CD4-positive, alpha-beta memory T cell (primary cell): ENCODE data around the gene BRSK1. TPM values are rescaled to one million over a fixed set of nuclear protein-coding genes. Genes with fewer than 3 reads are reported as not detected.

ENCODE experiments used
- CTCF ChIA-PET: fragments of 350-600 bp; sonication (Branson Sonifier 250); formaldehyde crosslinking; loops from one replicate; lab custom pipeline; 2021; ENCODE audit warnings: inconsistent platforms; ENCODE audit not compliant: partially characterized antibody; lab: Charles Lee
- POLR2A ChIA-PET: fragments of 350-600 bp; sonication (Branson Sonifier 250); formaldehyde crosslinking; loops from one replicate; lab custom pipeline; 2021; ENCODE audit not compliant: partially characterized antibody; lab: Charles Lee
- DNase-seq, 5 donors: peaks; one replicate each; pipeline versions ENCODE4 v3.0.0 to v3.0.0-alpha.2; 2020 to 2022; ENCODE audit warnings: mixed read lengths in 1 of 5
- H3K27ac ChIP-seq: one replicate; pipeline ENCODE4 v1.7.0; 2013; ENCODE audit warnings: low read depth, low read length
- H3K27me3 ChIP-seq: 2 replicates; pipeline ENCODE4 v1.7.0; 2013; ENCODE audit warnings: mild to moderate bottlenecking, low read length, moderate library complexity; ENCODE audit not compliant: insufficient read depth
- H3K36me3 ChIP-seq: 2 replicates; pipeline ENCODE4 v1.7.0; 2013; ENCODE audit warnings: mild to moderate bottlenecking, low read length, moderate library complexity; ENCODE audit not compliant: insufficient read depth
- H3K4me1 ChIP-seq: 2 replicates; pipeline ENCODE4 v1.7.0; 2013; ENCODE audit warnings: mild to moderate bottlenecking, low read length, moderate library complexity; ENCODE audit not compliant: insufficient read depth
- H3K4me3 ChIP-seq, 2 donors: one replicate each; pipeline ENCODE4 v1.7.0; 2013; ENCODE audit warnings: low read length in 2 of 2, mild to moderate bottlenecking in 1 of 2
- H3K9me3 ChIP-seq, 2 donors: one replicate each; pipeline ENCODE4 v1.7.0; 2013; ENCODE audit warnings: low read length in 2 of 2, control low read depth in 1 of 2; ENCODE audit not compliant: control insufficient read depth in 1 of 2
- H3K27ac Mint-ChIP-seq, 7 donors: one replicate each; pipeline ENCODE4 v1.8.0; 2020 to 2021; ENCODE audit warnings: mixed read lengths in 7 of 7, mild to moderate bottlenecking in 6 of 7, inconsistent platforms in 3 of 7, moderate library complexity in 3 of 7
- H3K27me3 Mint-ChIP-seq, 2 donors: one replicate each; pipeline ENCODE4 v1.8.0; 2020 to 2021; ENCODE audit warnings: mixed read lengths in 2 of 2
- H3K36me3 Mint-ChIP-seq, 2 donors: one replicate each; pipeline ENCODE4 v1.8.0; 2020 to 2021; ENCODE audit warnings: mixed read lengths in 2 of 2, inconsistent platforms in 1 of 2, mild to moderate bottlenecking in 1 of 2
- H3K4me1 Mint-ChIP-seq, 4 donors: one replicate each; pipeline ENCODE4 v1.8.0; 2020 to 2021; ENCODE audit warnings: mixed read lengths in 4 of 4, mild to moderate bottlenecking in 1 of 4
- H3K4me3 Mint-ChIP-seq, 8 donors: one replicate each; pipeline ENCODE4 v1.8.0; 2020 to 2021; ENCODE audit warnings: mixed read lengths in 8 of 8, mild to moderate bottlenecking in 7 of 8, moderate library complexity in 6 of 8, inconsistent platforms in 3 of 8
- H3K9me3 Mint-ChIP-seq, 8 donors: one replicate each; pipeline ENCODE4 v1.8.0; 2020 to 2021; ENCODE audit warnings: mixed read lengths in 8 of 8, mild to moderate bottlenecking in 5 of 8, inconsistent platforms in 3 of 8, moderate library complexity in 1 of 8
- intact Hi-C: fragments of 100-400 bp; cut with micrococcal nuclease; formaldehyde crosslinking; loops from one replicate; pipeline ENCODE4 v1.15.1; 2023
- polyA plus RNA-seq, 2 donors: library from polyadenylated mRNA; unstranded; fragments of 300-500 nt; fragmentation: Illumina TruSeq; gene quantifications; one replicate each; pipeline ENCODE4 v1.2.3, GENCODE V29; 2021
- total RNA-seq, 2 experiments: library from RNA; stranded (reverse); gene quantifications; one replicate each; pipeline ENCODE4 v1.2.3, GENCODE V29; 2021

BRSK1 gene
- total and polyA plus RNA-seq, 4 experiments from 2014 or later, result 1.4 to 1.7 TPM; not detected in 2

- POLR2A ChIA-PET, result no interaction called here
- H3K27me3 ChIP-seq, result no peaks in the 10 kb centered on the region
- peaks cover 3% of the 10 kb centered on the region for H3K36me3 ChIP-seq
- Mint-ChIP-seq H3K4me3 (no peak overlapping the region), H3K27ac (no peak overlapping the region), H3K4me1 (peaks cover 0 to 9% (median 8%) of the 10 kb centered on the region in 4 donors), H3K9me3 (peaks cover 0 to 3% (median 0%) of the 10 kb centered on the region in 8 donors), H3K36me3 (peaks cover 9 to 32% of the 10 kb centered on the region in 2 donors), H3K27me3 (no peaks in the 10 kb centered on the region)
- H3K4me1 ChIP-seq, result peaks cover 3% of the 10 kb centered on the region
- H3K4me3 ChIP-seq, result no peak overlapping the region
- no peak for DNase-seq
- no peak overlapping the region for H3K27ac ChIP-seq
- CTCF ChIA-PET, result no interaction called here
- intact Hi-C loops, result no loop called here
- no peaks in the 10 kb centered on the region for H3K9me3 ChIP-seq
Observed at GRCh38 chr19:55265173-55265572, 18.6 kb upstream of the BRSK1 start.

GRCh38 chr19:55265723-55266386 lies 17.9 kb upstream of the BRSK1 start:
- Histone ChIP-seq H3K4me1 (no peaks in the 10 kb centered on the region), H3K27ac (no peak overlapping the region), H3K4me3 (no peak overlapping the region), H3K36me3 (peaks cover 9% of the 10 kb centered on the region), H3K27me3 (no peaks in the 10 kb centered on the region), H3K9me3 (no peaks in the 10 kb centered on the region)
- H3K27ac Mint-ChIP-seq, result peak overlapping the region in 2 of 7 donors; percentile 24 to 68
- peaks cover 0 to 3% (median 0%) of the 10 kb centered on the region in 8 donors for H3K9me3 Mint-ChIP-seq
- H3K4me3 Mint-ChIP-seq, result no peak overlapping the region
- intact Hi-C loops, result no loop called here
- DNase-seq, result no peak
- CTCF ChIA-PET, result no interaction called here
- peaks cover 0 to 9% (median 5%) of the 10 kb centered on the region in 4 donors for H3K4me1 Mint-ChIP-seq
- POLR2A ChIA-PET, result no interaction called here
- no peaks in the 10 kb centered on the region for H3K27me3 Mint-ChIP-seq
- peaks cover 11 to 37% of the 10 kb centered on the region in 2 donors for H3K36me3 Mint-ChIP-seq

DNA sequence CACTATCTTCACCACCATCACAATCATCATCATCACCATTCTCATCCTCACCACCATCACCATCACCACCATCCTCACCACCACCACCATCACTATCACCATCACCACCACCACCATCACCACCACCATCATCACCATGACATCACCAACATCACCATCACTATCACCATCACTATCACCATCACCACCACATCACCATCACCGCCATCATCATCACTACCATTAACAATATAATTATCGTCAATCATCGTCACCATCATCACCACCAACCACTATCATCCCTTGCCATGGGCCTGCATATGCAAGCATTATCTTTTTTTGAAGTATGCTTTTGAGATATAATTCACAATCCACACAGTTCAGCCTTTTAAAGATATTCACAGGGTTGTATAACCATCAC lies 17.4 kb upstream of the BRSK1 start:
- intact Hi-C loops, result no loop called here
- Histone ChIP-seq H3K9me3 (no peaks in the 10 kb centered on the region), H3K4me1 (no peaks in the 10 kb centered on the region), H3K4me3 (no peak overlapping the region), H3K27ac (no peak overlapping the region), H3K36me3 (peaks cover 9% of the 10 kb centered on the region), H3K27me3 (no peaks in the 10 kb centered on the region)
- H3K27ac Mint-ChIP-seq, result peak overlapping the region in 3 of 7 donors; percentile 7 to 68 (median 24)
- H3K4me1 Mint-ChIP-seq, result peaks cover 0 to 10% (median 5%) of the 10 kb centered on the region in 4 donors
- H3K27me3 Mint-ChIP-seq, result no peaks in the 10 kb centered on the region
- CTCF ChIA-PET, result no interaction called here
- POLR2A ChIA-PET, result interaction anchor here (1.0 kb wide), 1 partner anchor 10 kb away, joined by 5 read pairs; no protein-coding TSS in a partner anchor
- DNase-seq, result no peak
- no peak overlapping the region for H3K4me3 Mint-ChIP-seq
- peaks cover 13 to 38% of the 10 kb centered on the region in 2 donors for H3K36me3 Mint-ChIP-seq
- H3K9me3 Mint-ChIP-seq, result peaks cover 0 to 3% (median 0%) of the 10 kb centered on the region in 8 donors

GRCh38 chr19:55266840-55267239 lies 17.0 kb upstream of the BRSK1 start:
- Histone ChIP-seq H3K9me3 (no peaks in the 10 kb centered on the region), H3K27ac (no peak overlapping the region), H3K36me3 (peaks cover 9% of the 10 kb centered on the region), H3K4me1 (no peaks in the 10 kb centered on the region), H3K4me3 (no peak overlapping the region), H3K27me3 (no peaks in the 10 kb centered on the region)
- POLR2A ChIA-PET, result interaction anchor here (1.0 kb wide), 1 partner anchor 11 kb away, joined by 5 read pairs; no protein-coding TSS in a partner anchor
- H3K9me3 Mint-ChIP-seq, result peaks cover 0 to 3% (median 0%) of the 10 kb centered on the region in 8 donors
- peaks cover 0 to 10% (median 5%) of the 10 kb centered on the region in 4 donors for H3K4me1 Mint-ChIP-seq
- DNase-seq, result no peak
- H3K36me3 Mint-ChIP-seq, result peaks cover 16 to 39% of the 10 kb centered on the region in 2 donors
- CTCF ChIA-PET, result no interaction called here
- intact Hi-C loops, result no loop called here
- H3K27ac Mint-ChIP-seq, result no peak overlapping the region
- H3K4me3 Mint-ChIP-seq, result no peak overlapping the region
- no peaks in the 10 kb centered on the region for H3K27me3 Mint-ChIP-seq

DNA sequence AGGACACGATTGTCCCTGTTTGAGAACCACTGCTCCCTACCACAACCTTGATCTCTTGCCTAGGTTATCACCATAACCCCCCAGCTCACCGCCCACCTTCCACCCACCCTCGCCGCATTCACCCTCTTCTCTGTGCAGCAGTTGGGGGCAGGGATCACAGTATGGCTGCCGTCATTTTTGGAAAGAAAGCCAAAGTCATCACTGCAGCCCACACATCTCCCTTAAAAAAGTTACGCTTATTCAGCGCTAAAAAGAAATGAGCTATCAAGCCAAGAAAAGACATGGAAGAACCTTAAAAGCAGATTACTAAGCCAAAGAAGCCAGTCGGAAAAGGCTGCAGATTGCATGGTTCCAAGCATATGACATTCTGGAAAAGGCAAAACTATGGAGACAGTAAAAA lies 14.5 kb upstream of the BRSK1 start:
- peaks cover 23% of the 10 kb centered on the region for H3K36me3 ChIP-seq
- no peaks in the 10 kb centered on the region for H3K9me3 ChIP-seq
- intact Hi-C loops, result no loop called here
- H3K4me3 Mint-ChIP-seq, result peak overlapping the region in 1 of 8 donors; percentile 9
- DNase-seq, result no peak
- H3K27ac Mint-ChIP-seq, result peak overlapping the region in 1 of 7 donors; percentile 31
- no peaks in the 10 kb centered on the region for H3K27me3 Mint-ChIP-seq
- H3K36me3 Mint-ChIP-seq, result peaks cover 31 to 46% of the 10 kb centered on the region in 2 donors
- H3K4me3 ChIP-seq, result no peak overlapping the region
- no peaks in the 10 kb centered on the region for H3K27me3 ChIP-seq
- H3K9me3 Mint-ChIP-seq, result peaks cover 0 to 3% (median 0%) of the 10 kb centered on the region in 8 donors
- ChIA-PET POLR2A (interaction anchor here (2.2 kb wide), 1 partner anchor 10 kb away, joined by 10 read pairs; the partner anchor contains the start of gene PPP6R1), CTCF (interaction anchor here (2.1 kb wide), 1 partner anchor 234 kb away, joined by 5 read pairs; no protein-coding TSS in a partner anchor)
- peaks cover 0 to 10% (median 5%) of the 10 kb centered on the region in 4 donors for H3K4me1 Mint-ChIP-seq
- no peak overlapping the region for H3K27ac ChIP-seq
- no peaks in the 10 kb centered on the region for H3K4me1 ChIP-seq

DNA sequence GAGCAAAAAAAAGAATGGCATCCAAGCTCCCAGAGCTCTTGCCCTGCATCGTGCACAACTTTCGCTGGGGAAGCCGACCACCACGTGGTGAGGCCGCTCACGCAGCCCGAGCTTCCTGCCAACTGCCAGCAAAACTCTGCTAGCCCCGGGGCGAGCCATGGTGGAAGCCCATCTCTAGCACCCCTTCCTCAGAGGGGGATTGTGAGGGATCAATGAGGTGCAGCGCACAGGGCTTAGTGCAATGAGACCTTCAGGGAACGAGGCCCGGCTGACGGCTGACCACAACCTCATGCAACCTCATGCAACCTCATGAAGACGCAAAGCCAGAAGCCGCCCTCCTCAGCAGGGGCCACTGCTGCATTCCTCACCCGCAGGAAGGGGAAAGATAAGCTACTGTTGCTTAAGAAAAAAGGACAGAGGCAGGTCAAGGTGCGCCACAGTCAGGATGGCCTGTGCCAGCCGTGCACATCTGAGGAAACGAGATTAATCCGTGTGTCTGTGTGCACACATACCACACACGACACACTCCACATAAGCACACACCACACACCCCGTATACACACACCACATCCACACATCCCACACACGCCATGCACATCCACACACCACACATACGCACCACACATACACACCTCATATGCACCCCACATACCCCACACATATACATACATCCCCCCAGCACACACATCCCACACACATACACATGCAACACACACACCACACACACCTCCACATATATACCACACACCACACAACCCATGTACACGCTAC lies 13.4 kb upstream of the BRSK1 start:
- no peaks in the 10 kb centered on the region for H3K4me1 ChIP-seq
- ChIA-PET POLR2A (interaction anchor here (2.2 kb wide), 1 partner anchor 11 kb away, joined by 10 read pairs; the partner anchor contains the start of gene PPP6R1), CTCF (interaction anchor here (2.1 kb wide), 1 partner anchor 233 kb away, joined by 5 read pairs; no protein-coding TSS in a partner anchor)
- H3K27ac ChIP-seq, result no peak overlapping the region
- no peak for DNase-seq
- no peak overlapping the region for H3K4me3 ChIP-seq
- Mint-ChIP-seq H3K4me3 (no peak overlapping the region), H3K9me3 (peaks cover 0 to 3% (median 0%) of the 10 kb centered on the region in 8 donors), H3K36me3 (peaks cover 35 to 46% of the 10 kb centered on the region in 2 donors), H3K27ac (peak overlapping the region in 1 of 7 donors; percentile 5), H3K27me3 (no peaks in the 10 kb centered on the region), H3K4me1 (peaks cover 0 to 10% (median 5%) of the 10 kb centered on the region in 4 donors)
- intact Hi-C loops, result no loop called here
- H3K36me3 ChIP-seq, result peaks cover 23% of the 10 kb centered on the region
- H3K27me3 ChIP-seq, result no peaks in the 10 kb centered on the region
- no peaks in the 10 kb centered on the region for H3K9me3 ChIP-seq

DNA sequence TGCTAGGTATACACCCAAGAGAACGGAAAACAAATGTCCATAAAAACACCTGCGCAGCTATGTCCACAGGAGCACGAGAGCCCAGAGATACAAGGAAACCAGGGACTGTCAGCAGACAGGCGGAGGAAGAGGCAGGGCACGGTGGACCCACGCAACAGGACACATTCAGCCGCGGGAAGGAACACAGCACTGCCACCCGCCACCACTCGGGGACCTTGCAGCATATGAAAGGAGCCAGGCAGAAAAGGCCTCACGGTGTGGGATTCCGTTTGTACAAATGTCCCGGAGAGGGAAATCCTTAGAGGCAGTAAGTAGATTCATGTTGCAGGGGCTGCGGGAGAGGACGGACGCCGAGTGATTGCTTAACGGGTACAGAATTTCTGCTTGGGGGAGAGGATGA lies 11.7 kb upstream of the BRSK1 start:
- Mint-ChIP-seq H3K36me3 (peaks cover 48 to 52% of the 10 kb centered on the region in 2 donors), H3K27ac (peak overlapping the region in 2 of 7 donors; percentile 34 to 53), H3K9me3 (no peaks in the 10 kb centered on the region), H3K4me1 (peaks cover 3 to 11% (median 9%) of the 10 kb centered on the region in 4 donors), H3K27me3 (no peaks in the 10 kb centered on the region), H3K4me3 (no peak overlapping the region)
- DNase-seq, result no peak
- Histone ChIP-seq H3K27me3 (no peaks in the 10 kb centered on the region), H3K9me3 (no peaks in the 10 kb centered on the region), H3K4me1 (peaks cover 15% of the 10 kb centered on the region), H3K4me3 (no peak overlapping the region), H3K36me3 (peaks cover 23% of the 10 kb centered on the region), H3K27ac (no peak overlapping the region)
- CTCF ChIA-PET, result no interaction called here
- POLR2A ChIA-PET, result no interaction called here
- intact Hi-C loops, result no loop called here
